Measurements from ENCODE around the gene PARP3.

Gene PARP3

DNA sequence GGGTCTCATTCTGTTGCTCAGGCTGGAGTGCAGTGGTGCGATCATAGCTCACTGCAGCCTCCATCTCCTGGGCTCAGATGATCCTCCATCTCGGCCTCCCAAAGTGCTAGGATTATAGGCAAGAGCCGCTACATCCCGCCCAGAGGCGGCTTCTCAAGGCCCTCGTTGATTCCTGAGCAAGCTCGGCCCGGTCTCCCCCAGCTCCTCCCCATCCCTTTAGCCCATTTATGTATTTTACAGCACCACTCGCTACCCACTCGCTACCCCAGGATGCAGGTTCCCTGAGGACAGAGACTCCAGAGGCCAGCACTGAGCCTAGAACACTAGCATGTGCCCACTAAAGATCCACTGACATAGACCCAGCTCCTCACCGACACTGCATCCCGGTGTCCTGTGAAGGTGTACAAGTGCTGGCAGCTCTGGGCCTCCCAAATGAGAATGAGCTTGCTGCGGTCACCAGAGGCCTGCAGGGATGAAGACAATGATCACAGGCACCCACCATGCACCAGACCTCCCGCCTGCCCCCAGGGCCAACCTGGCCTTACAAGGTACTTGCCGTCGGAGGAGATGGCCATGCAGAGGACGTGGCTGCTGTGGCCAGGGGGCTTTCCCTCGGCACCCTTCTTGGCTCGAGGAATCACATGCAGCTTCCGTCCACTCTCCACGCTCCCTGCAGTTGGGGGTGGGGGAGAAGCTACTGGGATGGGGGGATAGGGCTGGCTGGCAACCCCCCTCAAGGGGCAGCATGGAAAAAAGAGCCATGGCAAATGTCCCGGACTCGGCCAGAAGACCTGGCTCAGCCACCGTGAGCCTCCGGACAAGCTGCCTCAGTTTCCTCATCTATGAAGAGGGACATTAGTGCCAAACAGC is 6.0 kb upstream of the PARP3 start:
- H2BK15ac ChIP-seq (replicated peaks; ENCODE audit: low read depth) = no peak overlapping the region
- H4K8ac ChIP-seq (ENCODE audit: low read depth, low read length) = no peak overlapping the region
- no CpG with 5 or more reads among the region's 25 CpGs for WGBS (ENCODE audit: extremely low coverage, insufficient coverage, low lambda C conversion rate)
- no peak overlapping the region for H3K18ac ChIP-seq (ENCODE audit: low read length)
- no peak overlapping the region for H3K56ac ChIP-seq (ENCODE audit: low read length)
- no peak overlapping the region for H2BK5ac ChIP-seq (ENCODE audit: low read length)
- H4K5ac ChIP-seq (ENCODE audit: low read length) = no peak overlapping the region
- no peaks in the 10 kb centered on the region for H3K27me3 ChIP-seq (ENCODE audit: insufficient read depth, low read length, poor library complexity)
- H2AK5ac ChIP-seq (ENCODE audit: low read length) = no peak overlapping the region
- peaks cover 23% of the 10 kb centered on the region for H3K79me2 ChIP-seq (ENCODE audit: control insufficient read depth, insufficient read depth, low read length)
- no peak overlapping the region for H3K9ac ChIP-seq (ENCODE audit: low read length)
- H3K4me2 ChIP-seq (ENCODE audit: low read length) = no peak overlapping the region
- H3K4ac ChIP-seq (ENCODE audit: low read depth, low read length) = no peak overlapping the region
- no peak overlapping the region for H2BK120ac ChIP-seq (ENCODE audit: low read depth, low read length)
- no peak overlapping the region for H3K23ac ChIP-seq (ENCODE audit: low read length)
- no peak overlapping the region for H3K27ac ChIP-seq (ENCODE audit: low read depth, low read length)
- DNase-seq = no peak
- H3K4me3 ChIP-seq (ENCODE audit: low read length) = no peak overlapping the region
- H3K36me3 ChIP-seq (ENCODE audit: control insufficient read depth, insufficient read depth, low read length) = peaks cover 28% of the 10 kb centered on the region
- H3K4me1 ChIP-seq (ENCODE audit: control insufficient read depth, low read depth, low read length) = peaks cover 2% of the 10 kb centered on the region
- H3K79me1 ChIP-seq (ENCODE audit: low read length) = peaks cover 21% of the 10 kb centered on the region

DNA sequence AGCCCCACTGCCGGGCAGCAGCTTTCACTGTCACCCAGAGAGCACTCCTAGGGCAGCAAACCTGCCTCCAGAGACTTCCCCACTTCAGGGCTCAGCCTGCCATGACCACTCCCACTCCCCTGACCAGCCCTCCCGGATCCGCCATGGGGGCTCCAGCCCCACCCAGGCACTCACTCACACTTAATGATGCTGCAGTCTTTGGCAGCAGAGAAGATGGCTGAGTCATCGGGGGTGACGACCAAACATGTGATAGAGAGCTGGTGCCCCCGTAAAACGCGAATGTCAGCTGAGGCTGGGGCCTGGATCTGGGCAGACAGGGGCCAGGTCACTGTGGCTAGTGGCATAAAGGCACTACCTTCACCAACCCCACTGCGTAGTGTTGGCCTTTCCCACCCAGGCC is 5.1 kb upstream of the PARP3 start:
- Histone ChIP-seq H3K9ac (ENCODE audit: low read length) (no peak overlapping the region), H2BK120ac (ENCODE audit: low read depth, low read length) (no peak overlapping the region), H3K27me3 (ENCODE audit: insufficient read depth, low read length, poor library complexity) (no peaks in the 10 kb centered on the region), H2BK5ac (ENCODE audit: low read length) (no peak overlapping the region), H3K79me1 (ENCODE audit: low read length) (peaks cover 22% of the 10 kb centered on the region), H3K56ac (ENCODE audit: low read length) (no peak overlapping the region), H3K18ac (ENCODE audit: low read length) (no peak overlapping the region), H4K5ac (ENCODE audit: low read length) (no peak overlapping the region), H3K23ac (ENCODE audit: low read length) (no peak overlapping the region), H3K4me1 (ENCODE audit: control insufficient read depth, low read depth, low read length) (peaks cover 2% of the 10 kb centered on the region), H3K4me3 (ENCODE audit: low read length) (no peak overlapping the region), H3K4me2 (ENCODE audit: low read length) (no peak overlapping the region), H2BK15ac (replicated peaks; ENCODE audit: low read depth) (no peak overlapping the region), H4K8ac (ENCODE audit: low read depth, low read length) (no peak overlapping the region), H3K27ac (ENCODE audit: low read depth, low read length) (no peak overlapping the region), H2AK5ac (ENCODE audit: low read length) (no peak overlapping the region), H3K4ac (ENCODE audit: low read depth, low read length) (no peak overlapping the region), H3K79me2 (ENCODE audit: control insufficient read depth, insufficient read depth, low read length) (peaks cover 27% of the 10 kb centered on the region), H3K36me3 (ENCODE audit: control insufficient read depth, insufficient read depth, low read length) (peaks cover 28% of the 10 kb centered on the region)
- DNase-seq = no peak
- whole genome bisulfite sequencing (ENCODE audit: extremely low coverage, insufficient coverage, low lambda C conversion rate) = no CpG with 5 or more reads among the region's 9 CpGs

DNA sequence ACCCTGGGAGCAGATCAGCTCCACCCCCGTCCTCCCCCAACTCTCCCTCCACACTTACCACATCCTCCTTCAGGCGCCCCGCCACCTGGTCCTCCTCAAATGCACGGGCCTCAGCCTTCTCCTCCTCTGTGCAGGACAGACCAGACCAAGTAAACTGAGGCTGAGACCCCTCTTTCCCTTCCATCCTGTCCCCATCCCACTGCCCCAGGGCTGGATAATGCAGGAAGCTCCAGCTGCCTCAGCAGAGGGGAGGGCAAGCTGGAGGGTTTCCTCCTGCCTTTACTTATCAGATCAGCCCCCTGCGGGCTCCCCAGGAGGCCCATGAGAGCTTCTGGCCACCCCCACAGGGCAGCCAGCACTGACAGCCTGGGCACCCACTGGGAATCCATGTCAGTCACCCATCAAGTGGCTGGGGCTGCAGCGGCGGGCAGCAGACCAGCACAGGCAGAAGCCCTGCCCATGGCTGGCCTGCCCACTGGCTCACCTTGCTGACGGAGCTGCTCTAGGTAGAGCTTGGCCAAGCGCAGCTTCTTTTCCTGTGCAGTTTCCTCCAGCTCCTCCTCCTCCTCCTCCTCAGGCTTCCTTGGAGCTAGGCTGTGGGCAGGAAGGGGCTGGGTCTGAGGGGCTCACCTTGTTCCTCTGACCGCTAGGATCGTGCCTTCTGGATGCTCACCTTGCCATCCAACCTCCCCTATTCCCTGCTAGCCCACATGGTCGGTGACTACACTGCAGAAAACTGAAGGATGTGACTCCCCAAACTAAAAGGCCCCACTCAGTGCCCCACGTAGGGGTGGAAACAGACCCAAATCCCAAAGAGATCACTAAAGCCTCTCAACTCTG is 4.3 kb upstream of the PARP3 start:
- H3K36me3 ChIP-seq (ENCODE audit: control insufficient read depth, insufficient read depth, low read length) = peaks cover 25% of the 10 kb centered on the region
- no peak overlapping the region for H3K4me2 ChIP-seq (ENCODE audit: low read length)
- no peak overlapping the region for H4K8ac ChIP-seq (ENCODE audit: low read depth, low read length)
- no peak overlapping the region for H2BK15ac ChIP-seq (replicated peaks; ENCODE audit: low read depth)
- WGBS (ENCODE audit: extremely low coverage, insufficient coverage, low lambda C conversion rate) = no CpG with 5 or more reads among the region's 13 CpGs
- H3K27me3 ChIP-seq (ENCODE audit: insufficient read depth, low read length, poor library complexity) = no peaks in the 10 kb centered on the region
- peaks cover 4% of the 10 kb centered on the region for H3K4me1 ChIP-seq (ENCODE audit: control insufficient read depth, low read depth, low read length)
- no peak overlapping the region for H2AK5ac ChIP-seq (ENCODE audit: low read length)
- no peak overlapping the region for H3K4ac ChIP-seq (ENCODE audit: low read depth, low read length)
- no peak overlapping the region for H3K18ac ChIP-seq (ENCODE audit: low read length)
- H3K79me2 ChIP-seq (ENCODE audit: control insufficient read depth, insufficient read depth, low read length) = peaks cover 27% of the 10 kb centered on the region
- no peak overlapping the region for H3K4me3 ChIP-seq (ENCODE audit: low read length)
- H3K27ac ChIP-seq (ENCODE audit: low read depth, low read length) = no peak overlapping the region
- peaks cover 22% of the 10 kb centered on the region for H3K79me1 ChIP-seq (ENCODE audit: low read length)
- no peak overlapping the region for H3K56ac ChIP-seq (ENCODE audit: low read length)
- no peak overlapping the region for H4K5ac ChIP-seq (ENCODE audit: low read length)
- no peak overlapping the region for H2BK5ac ChIP-seq (ENCODE audit: low read length)
- H3K23ac ChIP-seq (ENCODE audit: low read length) = no peak overlapping the region
- no peak overlapping the region for H3K9ac ChIP-seq (ENCODE audit: low read length)
- DNase-seq = no peak
- no peak overlapping the region for H2BK120ac ChIP-seq (ENCODE audit: low read depth, low read length)

- H2BK15ac ChIP-seq (replicated peaks; ENCODE audit: low read depth) = no peak overlapping the region
- H3K18ac ChIP-seq (ENCODE audit: low read length) = no peak overlapping the region
- H3K56ac ChIP-seq (ENCODE audit: low read length) = peak overlapping the region; percentile 31
- H2AK5ac ChIP-seq (ENCODE audit: low read length) = no peak overlapping the region
- H3K27ac ChIP-seq (ENCODE audit: low read depth, low read length) = no peak overlapping the region
- H3K4ac ChIP-seq (ENCODE audit: low read depth, low read length) = no peak overlapping the region
- no peaks in the 10 kb centered on the region for H3K27me3 ChIP-seq (ENCODE audit: insufficient read depth, low read length, poor library complexity)
- peaks cover 22% of the 10 kb centered on the region for H3K79me1 ChIP-seq (ENCODE audit: low read length)
- H3K9ac ChIP-seq (ENCODE audit: low read length) = peak overlapping the region; percentile 47
- H4K8ac ChIP-seq (ENCODE audit: low read depth, low read length) = no peak overlapping the region
- H3K4me3 ChIP-seq (ENCODE audit: low read length) = no peak overlapping the region
- peaks cover 27% of the 10 kb centered on the region for H3K79me2 ChIP-seq (ENCODE audit: control insufficient read depth, insufficient read depth, low read length)
- no peak overlapping the region for H2BK120ac ChIP-seq (ENCODE audit: low read depth, low read length)
- peaks cover 4% of the 10 kb centered on the region for H3K4me1 ChIP-seq (ENCODE audit: control insufficient read depth, low read depth, low read length)
- WGBS (ENCODE audit: extremely low coverage, insufficient coverage, low lambda C conversion rate) = no CpG with 5 or more reads among the region's 9 CpGs
- no peak overlapping the region for H3K4me2 ChIP-seq (ENCODE audit: low read length)
- peaks cover 22% of the 10 kb centered on the region for H3K36me3 ChIP-seq (ENCODE audit: control insufficient read depth, insufficient read depth, low read length)
- H4K5ac ChIP-seq (ENCODE audit: low read length) = no peak overlapping the region
- peak overlapping the region; percentile 59 for H3K23ac ChIP-seq (ENCODE audit: low read length)
- no peak overlapping the region for H2BK5ac ChIP-seq (ENCODE audit: low read length)
- DNase-seq = no peak
Measured at GRCh38 chr3:51938780-51939425, 3.3 kb upstream of the PARP3 start.

GRCh38 chr3:51940648-51941462 is 1.3 kb upstream of the PARP3 start:
- Histone ChIP-seq H2AK5ac (ENCODE audit: low read length) (no peak overlapping the region), H4K8ac (ENCODE audit: low read depth, low read length) (no peak overlapping the region), H4K5ac (ENCODE audit: low read length) (no peak overlapping the region), H3K27me3 (ENCODE audit: insufficient read depth, low read length, poor library complexity) (no peaks in the 10 kb centered on the region), H3K56ac (ENCODE audit: low read length) (peak overlapping the region; percentile 91), H3K79me1 (ENCODE audit: low read length) (peaks cover 20% of the 10 kb centered on the region), H3K79me2 (ENCODE audit: control insufficient read depth, insufficient read depth, low read length) (peaks cover 27% of the 10 kb centered on the region), H3K4me2 (ENCODE audit: low read length) (peak overlapping the region; percentile 65), H3K4me1 (ENCODE audit: control insufficient read depth, low read depth, low read length) (peaks cover 4% of the 10 kb centered on the region), H3K36me3 (ENCODE audit: control insufficient read depth, insufficient read depth, low read length) (peaks cover 10% of the 10 kb centered on the region), H2BK5ac (ENCODE audit: low read length) (no peak overlapping the region), H3K4ac (ENCODE audit: low read depth, low read length) (no peak overlapping the region), H3K9ac (ENCODE audit: low read length) (peak overlapping the region; percentile 68), H3K4me3 (ENCODE audit: low read length) (peak overlapping the region; percentile 82), H2BK120ac (ENCODE audit: low read depth, low read length) (no peak overlapping the region), H3K23ac (ENCODE audit: low read length) (peak overlapping the region; percentile 67), H2BK15ac (replicated peaks; ENCODE audit: low read depth) (no peak overlapping the region), H3K27ac (ENCODE audit: low read depth, low read length) (no peak overlapping the region), H3K18ac (ENCODE audit: low read length) (no peak overlapping the region)
- peak; percentile 12 for DNase-seq
- WGBS (ENCODE audit: extremely low coverage, insufficient coverage, low lambda C conversion rate) = 100% methylated on average over 1 of the region's 13 CpGs
